DOHH2 (cell line): ENCODE measurements around the gene AJAP1.

Source experiments
- H3F3A ChIP-seq: fragments of 200-600 bp; sonication (generic), shearing (Covaris generic); 2 replicates; pipeline ENCODE4 v1.6.0; 2016; ENCODE audit warnings: antibody characterized with exemption, mild to moderate bottlenecking; ENCODE audit not compliant: control insufficient read depth, insufficient read depth
- H3K27ac ChIP-seq: fragments of 200-600 bp; sonication (generic); 2 replicates; pipeline ENCODE4 v1.5.1; 2014; ENCODE audit warnings: low read depth, mild to moderate bottlenecking, low read length, moderate library complexity
- H3K27me3 ChIP-seq: fragments of 200-600 bp; sonication (generic); 2 replicates; pipeline ENCODE4 v1.6.1; 2014; ENCODE audit warnings: mild to moderate bottlenecking, low read length, mixed read lengths; ENCODE audit not compliant: control insufficient read depth
- H3K36me3 ChIP-seq: fragments of 200-600 bp; sonication (generic); 2 replicates; pipeline ENCODE4 v1.6.1; 2014; ENCODE audit warnings: mild to moderate bottlenecking, low read length, moderate library complexity, mixed read lengths; ENCODE audit not compliant: control insufficient read depth
- H3K4me1 ChIP-seq: fragments of 200-600 bp; sonication (generic); 2 replicates; pipeline ENCODE4 v1.6.1; 2014; ENCODE audit warnings: mild to moderate bottlenecking, low read length, mixed read lengths; ENCODE audit not compliant: control insufficient read depth
- H3K4me2 ChIP-seq: fragments of 200-600 bp; sonication (generic); 2 replicates; pipeline ENCODE4 v1.6.0; 2014; ENCODE audit warnings: mild to moderate bottlenecking, low read length, moderate library complexity
- H3K4me3 ChIP-seq: fragments of 200-600 bp; sonication (generic); 2 replicates; pipeline ENCODE4 v1.5.1; 2014; ENCODE audit warnings: mild to moderate bottlenecking, low read length, mixed read lengths
- H3K79me2 ChIP-seq: fragments of 200-600 bp; sonication (generic); 2 replicates; pipeline ENCODE4 v1.6.1; 2014; ENCODE audit warnings: mild to moderate bottlenecking, low read length, mixed read lengths; ENCODE audit not compliant: control insufficient read depth
- H3K9me2 ChIP-seq: fragments of 200-600 bp; sonication (generic); replicated peaks from 2 replicates; pipeline ENCODE4 v1.6.1; 2014; ENCODE audit warnings: mild to moderate bottlenecking, low read length, mixed read lengths; ENCODE audit not compliant: control insufficient read depth
- H3K9me3 ChIP-seq: fragments of 200-600 bp; sonication (generic); 2 replicates; pipeline ENCODE4 v1.6.1; 2014; ENCODE audit warnings: antibody characterized with exemption, low read length, mixed read lengths; ENCODE audit not compliant: control insufficient read depth, insufficient read depth
- H4K20me1 ChIP-seq: fragments of 200-600 bp; sonication (generic); 2 replicates; pipeline ENCODE4 v1.6.0; 2014; ENCODE audit warnings: low read depth, mild to moderate bottlenecking, antibody characterized with exemption, low read length, moderate library complexity; ENCODE audit not compliant: control insufficient read depth, insufficient read depth
- CTCF ChIP-seq: fragments of 200-600 bp; sonication (generic); IDR thresholded peaks from one replicate; pipeline ENCODE4 v1.5.1; 2014; ENCODE audit warnings: antibody characterized with exemption, mild to moderate bottlenecking, low read depth, low read length; ENCODE audit not compliant: poor library complexity, severe bottlenecking
- EZH2phosphoT487 ChIP-seq: fragments of 200-600 bp; sonication (generic); IDR thresholded peaks from 2 replicates; pipeline ENCODE4 v1.6.1; 2017; ENCODE audit warnings: borderline replicate concordance, mild to moderate bottlenecking, antibody characterized with exemption, low read length, moderate library complexity, mixed read lengths

The AJAP1 gene

GRCh38 chr1:4749406-4749805 lies 95.0 kb downstream of the AJAP1 start:
- H3K9me3 ChIP-seq = no peaks in the 10 kb centered on the region
- H3K9me2 ChIP-seq = no peaks in the 10 kb centered on the region
- H3K27me3 ChIP-seq = no peaks in the 10 kb centered on the region
- H3K36me3 ChIP-seq = no peaks in the 10 kb centered on the region
- no peak overlapping the region for H3K4me2 ChIP-seq
- H3K4me1 ChIP-seq = no peaks in the 10 kb centered on the region
- H4K20me1 ChIP-seq = no peaks in the 10 kb centered on the region
- no peaks in the 10 kb centered on the region for H3K79me2 ChIP-seq
- no peak overlapping the region for H3K27ac ChIP-seq
- TF ChIP-seq CTCF = no peak
- no peak overlapping the region for H3K4me3 ChIP-seq
- no peaks in the 10 kb centered on the region for H3F3A ChIP-seq

GRCh38 chr1:4750177-4750576 lies 95.8 kb downstream of the AJAP1 start:
- Histone ChIP-seq H3K4me2 (no peak overlapping the region), H3F3A (no peaks in the 10 kb centered on the region), H3K27ac (no peak overlapping the region), H3K4me1 (no peaks in the 10 kb centered on the region), H3K9me3 (no peaks in the 10 kb centered on the region), H3K36me3 (no peaks in the 10 kb centered on the region), H3K79me2 (no peaks in the 10 kb centered on the region), H3K27me3 (no peaks in the 10 kb centered on the region), H3K9me2 (no peaks in the 10 kb centered on the region), H3K4me3 (no peak overlapping the region), H4K20me1 (no peaks in the 10 kb centered on the region)
- no peak for TF ChIP-seq EZH2phosphoT487
- TF ChIP-seq CTCF = no peak

GRCh38 chr1:4752059-4752458 lies 97.7 kb downstream of the AJAP1 start:
- Histone ChIP-seq H3K9me3 (no peaks in the 10 kb centered on the region), H3F3A (no peaks in the 10 kb centered on the region), H3K27ac (no peak overlapping the region)

More at GRCh38 chr1:4752059-4752458, 97.7 kb downstream of the AJAP1 start:
- H3K4me1 ChIP-seq = no peaks in the 10 kb centered on the region
- H3K27me3 ChIP-seq = no peaks in the 10 kb centered on the region
- H4K20me1 ChIP-seq = no peaks in the 10 kb centered on the region
- no peaks in the 10 kb centered on the region for H3K9me2 ChIP-seq
- TF ChIP-seq EZH2phosphoT487 (no peak), CTCF (no peak)
- H3K36me3 ChIP-seq = no peaks in the 10 kb centered on the region
- no peak overlapping the region for H3K4me3 ChIP-seq
- H3K4me2 ChIP-seq = no peak overlapping the region
- no peaks in the 10 kb centered on the region for H3K79me2 ChIP-seq
